ENCODE results near the gene DUOXA1.
"Not testable (repeated sequence)": the region's sequence is repeated elsewhere in the genome, so short reads cannot be mapped to it uniquely, and the experiment has no call there.

Gene DUOXA1

GRCh38 chr15:45150481-45150880 lies 20.8 kb upstream of the DUOXA1 start:
- no peak for DNase-seq

GRCh38 chr15:45149060-45149459 lies 19.4 kb upstream of the DUOXA1 start:
- no peak for DNase-seq

GRCh38 chr15:45148076-45149059 lies 18.7 kb upstream of the DUOXA1 start:
- DNase-seq = no peak

- no peak for DNase-seq
Observed at GRCh38 chr15:45147606-45148005, 17.9 kb upstream of the DUOXA1 start.

- no peak for DNase-seq
Observed at GRCh38 chr15:45146405-45146804, 16.7 kb upstream of the DUOXA1 start.

GRCh38 chr15:45144775-45145174 lies 15.1 kb upstream of the DUOXA1 start:
- no peak for DNase-seq

GRCh38 chr15:45143946-45144345 lies 14.3 kb upstream of the DUOXA1 start:
- no peak for DNase-seq

GRCh38 chr15:45143056-45143455 lies 13.4 kb upstream of the DUOXA1 start:
- DNase-seq = no peak

GRCh38 chr15:45141386-45141785 lies 11.7 kb upstream of the DUOXA1 start:
- DNase-seq = no peak

GRCh38 chr15:45140557-45141250 lies 11.0 kb upstream of the DUOXA1 start:
- DNase-seq = no peak

GRCh38 chr15:45139770-45140169 lies 10.1 kb upstream of the DUOXA1 start:
- DNase-seq = no peak

- DNase-seq = no peak
Observed at GRCh38 chr15:45138814-45139765, 9.4 kb upstream of the DUOXA1 start.

- DNase-seq = no peak
Observed at GRCh38 chr15:45137703-45138102, 8.0 kb upstream of the DUOXA1 start.

GRCh38 chr15:45136378-45136764 lies 6.7 kb upstream of the DUOXA1 start:
- DNase-seq = no peak

- not testable (repeated sequence) for DNase-seq
Observed at GRCh38 chr15:45135705-45136377, 6.2 kb upstream of the DUOXA1 start.

- DNase-seq = no peak
Observed at GRCh38 chr15:45134682-45135604, 5.3 kb upstream of the DUOXA1 start.

- no peak for DNase-seq
Observed at GRCh38 chr15:45134046-45134445, 4.4 kb upstream of the DUOXA1 start.

- DNase-seq = no peak
Observed at GRCh38 chr15:45133561-45133920, 3.9 kb upstream of the DUOXA1 start.

- DNase-seq = no peak
Observed at GRCh38 chr15:45132844-45133560, 3.3 kb upstream of the DUOXA1 start.

- no peak for DNase-seq
Observed at GRCh38 chr15:45131510-45131909, 1.8 kb upstream of the DUOXA1 start.

All from NCI-H510A (cell line).